GM12872 (cell line): Measurements from ENCODE around the gene COG5.

Experiments
- TF ChIP-seq, protein P1 (sequence below): IDR thresholded peaks from 3 replicates; pipeline ENCODE4 v1.5.1; 2011; ENCODE audit warnings: low read depth, mild to moderate bottlenecking, low read length, moderate library complexity; ENCODE audit not compliant: insufficient read depth

The COG5 gene

GRCh38 chr7:107450970-107451369, 112.8 kb downstream of the COG5 start:
- TF ChIP-seq, protein P1, sequence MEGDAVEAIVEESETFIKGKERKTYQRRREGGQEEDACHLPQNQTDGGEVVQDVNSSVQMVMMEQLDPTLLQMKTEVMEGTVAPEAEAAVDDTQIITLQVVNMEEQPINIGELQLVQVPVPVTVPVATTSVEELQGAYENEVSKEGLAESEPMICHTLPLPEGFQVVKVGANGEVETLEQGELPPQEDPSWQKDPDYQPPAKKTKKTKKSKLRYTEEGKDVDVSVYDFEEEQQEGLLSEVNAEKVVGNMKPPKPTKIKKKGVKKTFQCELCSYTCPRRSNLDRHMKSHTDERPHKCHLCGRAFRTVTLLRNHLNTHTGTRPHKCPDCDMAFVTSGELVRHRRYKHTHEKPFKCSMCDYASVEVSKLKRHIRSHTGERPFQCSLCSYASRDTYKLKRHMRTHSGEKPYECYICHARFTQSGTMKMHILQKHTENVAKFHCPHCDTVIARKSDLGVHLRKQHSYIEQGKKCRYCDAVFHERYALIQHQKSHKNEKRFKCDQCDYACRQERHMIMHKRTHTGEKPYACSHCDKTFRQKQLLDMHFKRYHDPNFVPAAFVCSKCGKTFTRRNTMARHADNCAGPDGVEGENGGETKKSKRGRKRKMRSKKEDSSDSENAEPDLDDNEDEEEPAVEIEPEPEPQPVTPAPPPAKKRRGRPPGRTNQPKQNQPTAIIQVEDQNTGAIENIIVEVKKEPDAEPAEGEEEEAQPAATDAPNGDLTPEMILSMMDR, result no peak

DNA sequence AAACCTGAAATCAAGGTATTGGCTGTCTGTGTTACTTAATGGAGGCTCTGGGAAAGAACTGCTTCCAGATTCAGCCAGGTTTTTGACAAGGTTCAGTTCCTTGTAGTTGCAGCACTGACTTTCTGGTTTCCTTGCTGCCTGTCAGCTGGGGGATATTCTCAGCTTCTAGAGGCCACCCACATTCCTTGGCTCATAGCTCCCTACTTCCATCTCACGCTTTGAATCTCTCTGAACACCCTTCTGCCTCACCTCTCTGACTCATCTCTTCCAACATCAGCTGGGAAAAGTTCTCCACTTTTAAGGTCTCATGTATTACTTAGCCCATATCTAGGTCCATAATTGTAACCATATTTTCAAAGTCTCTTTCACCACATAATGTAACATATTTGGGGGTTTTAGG, 116.7 kb downstream of the COG5 start:
- TF ChIP-seq, protein P1, result no peak

- TF ChIP-seq, protein P1, result no peak
These were observed 117.2 kb downstream of the COG5 start for GRCh38 chr7:107446531-107446930.

GRCh38 chr7:107442678-107443077, 121.0 kb downstream of the COG5 start:
- TF ChIP-seq, protein P1, result no peak

DNA sequence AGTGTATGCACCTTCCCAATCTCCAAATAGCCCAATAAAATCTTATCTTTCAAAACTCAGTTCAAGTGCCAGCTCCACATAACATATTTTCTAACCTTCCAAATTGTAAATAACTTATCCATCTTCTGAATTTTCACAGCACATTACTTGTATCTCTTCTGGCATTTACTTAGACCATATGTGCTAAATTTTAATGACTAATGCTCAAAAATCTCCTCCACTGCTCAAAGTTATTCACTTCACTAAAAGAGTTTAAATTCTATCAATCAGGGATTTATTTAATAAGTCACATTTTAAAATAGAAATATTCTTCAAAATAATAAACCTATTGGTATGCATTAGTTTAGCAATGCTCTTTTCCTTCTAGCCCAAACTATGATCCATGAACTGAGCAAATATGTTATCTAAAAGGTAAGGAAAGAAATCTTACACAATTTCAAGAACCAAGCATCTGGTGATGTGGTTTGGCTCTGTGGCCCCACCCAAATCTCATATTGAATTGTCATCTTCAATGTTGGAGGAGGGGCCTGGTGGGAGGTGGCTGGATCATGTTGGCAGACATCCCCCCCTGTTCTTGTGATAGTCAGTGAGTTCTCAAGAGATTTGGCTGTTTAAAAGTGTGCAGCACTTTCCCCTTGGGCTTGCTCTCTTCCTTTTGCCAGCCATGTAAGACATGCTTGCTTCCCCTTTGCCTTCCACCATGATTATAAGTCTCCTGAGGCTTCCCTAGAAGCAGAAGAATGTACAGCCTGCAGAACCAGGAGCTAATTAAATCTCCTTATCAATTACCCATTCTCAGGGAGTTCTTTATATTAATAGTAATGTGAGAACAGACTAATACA, 121.9 kb downstream of the COG5 start:
- TF ChIP-seq, protein P1, result no peak

DNA sequence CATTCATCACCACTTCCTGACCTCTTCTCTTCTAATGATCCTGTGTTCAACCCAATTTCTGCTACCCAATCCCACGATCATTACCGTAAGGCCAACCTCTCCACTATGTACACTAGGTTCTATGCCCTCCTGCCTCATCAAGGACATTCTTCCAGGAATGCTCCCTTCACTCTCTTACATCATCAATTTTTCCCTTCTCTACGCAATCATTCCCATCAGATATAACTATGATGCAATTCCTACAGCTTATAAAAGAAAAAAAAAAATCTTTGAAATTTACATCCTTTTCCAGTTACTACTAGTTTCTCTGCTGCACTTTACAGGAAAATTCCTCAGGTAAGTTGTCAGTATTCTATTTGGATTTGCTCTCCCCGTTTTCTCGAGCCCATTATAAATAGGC, 124.7 kb downstream of the COG5 start:
- TF ChIP-seq, protein P1, result no peak

DNA sequence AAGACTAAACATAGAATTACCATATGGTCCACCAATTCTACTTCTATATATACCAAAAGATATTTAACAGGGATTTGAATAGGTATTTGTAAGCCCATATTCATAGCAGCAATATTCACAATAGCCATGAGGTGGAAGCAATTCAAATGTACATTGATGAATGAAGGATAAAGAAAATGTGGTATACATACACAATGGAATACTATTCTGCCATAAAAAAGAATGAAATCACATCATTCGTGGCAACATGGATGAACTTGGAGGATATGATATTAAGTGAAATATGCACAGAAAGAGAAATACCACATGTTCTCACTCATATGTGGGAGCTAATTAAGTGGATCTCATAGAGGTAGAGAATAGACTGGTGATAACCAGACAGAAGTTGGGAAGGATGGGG, 128.0 kb downstream of the COG5 start:
- TF ChIP-seq, protein P1, result no peak

DNA sequence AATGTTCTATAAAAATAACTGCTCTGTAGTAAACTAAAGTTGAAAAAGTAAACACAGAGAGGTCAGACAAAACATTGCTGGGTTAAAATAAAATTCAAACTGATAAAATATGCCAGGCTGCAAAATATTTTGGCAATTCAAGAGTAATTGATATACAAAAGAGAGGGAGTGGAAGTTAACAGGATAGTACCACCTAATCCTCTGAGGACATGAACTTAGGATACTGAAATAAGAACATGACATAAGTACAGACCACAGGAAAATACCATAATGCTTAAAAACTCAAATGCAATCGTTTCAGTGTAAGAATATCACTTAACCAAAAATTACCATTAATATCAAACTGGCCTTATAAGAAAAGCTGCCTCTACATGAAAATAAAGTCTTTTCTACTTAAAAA, 131.5 kb downstream of the COG5 start:
- TF ChIP-seq, protein P1, result no peak
